Measurements from ENCODE around the gene KANTR.

GRCh38 chrX:53076671-53077070 lies 17.3 kb upstream of the KANTR start:
- TF ChIP-seq ELK1 (IDR thresholded peaks at IDR 0.05; ENCODE audit: borderline replicate concordance, low read depth, low read length) (no peak), CTCF (conservative IDR thresholded peaks at IDR 0.05; ENCODE audit: low read depth, low read length) (no peak), POLR2A (IDR thresholded peaks at IDR 0.05; ENCODE audit: low read depth, low read length) (no peak), MAFK (IDR thresholded peaks at IDR 0.05; ENCODE audit: low read depth, low read length) (no peak), SMC3 (IDR thresholded peaks at IDR 0.05; ENCODE audit: low read depth, low read length) (no peak), RAD21 (IDR thresholded peaks at IDR 0.05; ENCODE audit: low read length) (no peak), MAZ (IDR thresholded peaks at IDR 0.05; ENCODE audit: borderline replicate concordance, low read depth, low read length) (no peak), USF2 (IDR thresholded peaks at IDR 0.05; ENCODE audit: low read depth, low read length) (no peak), CEBPB (IDR thresholded peaks at IDR 0.05; ENCODE audit: low read depth, low read length) (no peak)
